Adipocyte (in vitro differentiated cells): ENCODE results near the gene PROSER3.

Experiments used
- DNase-seq: peaks from one replicate; pipeline ENCODE4 v3.0.0-alpha.2; 2015; ENCODE audit warnings: low read depth
- H3K27me3 ChIP-seq: replicated peaks from 2 replicates; pipeline ENCODE4 v1.7.0; 2013; ENCODE audit warnings: mild to moderate bottlenecking, low read length, moderate library complexity; ENCODE audit not compliant: control insufficient read depth, insufficient read depth
- H3K36me3 ChIP-seq: 2 replicates; pipeline ENCODE4 v1.7.0; 2013; ENCODE audit warnings: low read length, mild to moderate bottlenecking, moderate library complexity; ENCODE audit not compliant: control insufficient read depth, insufficient read depth, severe bottlenecking
- H3K4me1 ChIP-seq: 2 replicates; pipeline ENCODE4 v1.7.0; 2013; ENCODE audit warnings: mild to moderate bottlenecking, low read length, moderate library complexity; ENCODE audit not compliant: control insufficient read depth, insufficient read depth
- H3K4me3 ChIP-seq: 2 replicates; pipeline ENCODE4 v1.7.0; 2013; ENCODE audit warnings: mild to moderate bottlenecking, low read length, moderate library complexity
- H3K9ac ChIP-seq: 2 replicates; pipeline ENCODE4 v1.7.0; 2013; ENCODE audit warnings: mild to moderate bottlenecking, low read length, moderate library complexity
- H3K9me3 ChIP-seq: 2 replicates; pipeline ENCODE4 v1.7.0; 2013; ENCODE audit warnings: mild to moderate bottlenecking, low read length, moderate library complexity; ENCODE audit not compliant: control insufficient read depth

Gene PROSER3

DNA sequence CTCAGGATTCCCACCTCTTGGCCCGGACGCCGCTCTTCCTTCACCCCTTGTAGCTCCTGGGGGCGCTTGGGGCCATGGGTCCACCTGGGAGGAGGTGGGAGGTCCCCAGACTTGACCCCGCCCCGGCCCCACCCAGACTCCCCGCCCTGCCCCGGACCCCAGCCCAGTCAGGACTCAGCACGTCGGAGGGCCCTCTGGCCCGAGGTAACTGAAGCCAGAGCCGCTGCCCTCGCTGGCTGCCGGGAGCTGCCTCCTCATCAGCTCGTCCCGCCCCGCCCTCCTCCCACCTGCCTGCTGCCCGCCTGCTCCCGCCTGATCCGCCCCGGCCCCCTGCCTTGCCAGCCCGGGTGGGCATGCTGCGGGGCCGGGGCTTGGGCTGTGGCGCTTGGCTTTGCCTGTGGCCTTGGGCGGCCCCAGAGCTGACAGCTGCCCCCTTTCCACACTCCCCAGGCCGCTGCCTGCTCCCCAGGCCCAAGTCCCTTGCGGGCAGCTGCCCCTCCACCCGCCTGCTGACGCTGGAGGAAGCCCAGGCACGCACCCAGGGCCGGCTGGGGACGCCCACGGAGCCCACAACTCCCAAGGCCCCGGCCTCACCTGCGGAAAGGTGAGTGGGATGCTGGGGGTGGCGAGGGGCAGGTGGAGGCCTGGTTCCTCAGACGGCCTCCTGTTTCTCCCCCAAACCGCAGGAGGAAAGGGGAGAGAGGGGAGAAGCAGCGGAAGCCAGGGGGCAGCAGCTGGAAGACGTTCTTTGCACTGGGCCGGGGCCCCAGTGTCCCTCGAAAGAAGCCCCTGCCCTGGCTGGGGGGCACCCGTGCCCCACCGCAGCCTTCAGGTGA, 26.7 kb downstream of the PROSER3 start:
- Histone ChIP-seq H3K4me3 (no peak overlapping the region), H3K4me1 (no peaks in the 10 kb centered on the region), H3K9ac (no peak overlapping the region), H3K27me3 (no peaks in the 10 kb centered on the region), H3K9me3 (no peaks in the 10 kb centered on the region), H3K36me3 (no peaks in the 10 kb centered on the region)
- DNase-seq: no peak

DNA sequence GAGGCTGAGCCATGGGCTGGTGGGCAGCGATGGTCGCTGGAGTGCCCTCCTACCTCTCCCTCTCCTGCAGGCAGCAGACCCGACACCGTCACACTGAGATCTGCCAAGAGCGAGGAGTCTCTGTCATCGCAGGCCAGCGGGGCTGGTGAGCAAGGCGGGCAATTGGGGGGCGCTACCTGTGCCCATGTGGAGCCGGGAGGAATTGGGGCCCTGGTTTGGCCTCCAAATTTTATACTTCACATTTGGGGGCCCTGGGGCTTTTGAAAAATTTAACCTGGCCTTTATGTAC, 27.3 kb downstream of the PROSER3 start:
- no peak overlapping the region for H3K4me3 ChIP-seq
- DNase-seq: no peak

DNA sequence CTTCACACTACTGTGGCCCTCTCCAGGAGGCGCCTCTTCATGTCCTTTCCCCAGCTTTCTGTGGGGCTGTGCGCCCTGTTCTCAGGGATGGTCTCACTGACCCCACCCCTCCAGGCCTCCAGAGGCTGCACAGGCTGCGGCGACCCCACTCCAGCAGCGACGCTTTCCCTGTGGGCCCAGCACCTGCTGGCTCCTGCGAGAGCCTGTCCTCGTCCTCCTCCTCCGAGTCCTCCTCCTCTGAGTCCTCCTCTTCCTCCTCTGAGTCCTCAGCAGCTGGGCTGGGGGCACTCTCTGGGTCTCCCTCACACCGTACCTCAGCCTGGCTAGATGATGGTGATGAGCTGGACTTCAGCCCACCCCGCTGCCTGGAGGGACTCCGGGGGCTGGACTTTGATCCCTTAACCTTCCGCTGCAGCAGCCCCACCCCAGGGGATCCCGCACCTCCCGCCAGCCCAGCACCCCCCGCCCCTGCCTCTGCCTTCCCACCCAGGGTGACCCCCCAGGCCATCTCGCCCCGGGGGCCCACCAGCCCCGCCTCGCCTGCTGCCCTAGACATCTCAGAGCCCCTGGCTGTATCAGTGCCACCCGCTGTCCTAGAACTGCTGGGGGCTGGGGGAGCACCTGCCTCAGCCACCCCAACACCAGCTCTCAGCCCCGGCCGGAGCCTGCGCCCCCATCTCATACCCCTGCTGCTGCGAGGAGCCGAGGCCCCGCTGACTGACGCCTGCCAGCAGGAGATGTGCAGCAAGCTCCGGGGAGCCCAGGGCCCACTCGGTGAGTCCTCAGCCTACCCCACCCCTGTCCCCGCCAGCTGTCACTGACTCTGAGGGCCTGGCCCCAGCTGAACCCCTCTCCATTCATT, 28.6 kb downstream of the PROSER3 start:
- Histone ChIP-seq H3K4me1 (no peaks in the 10 kb centered on the region), H3K27me3 (no peaks in the 10 kb centered on the region), H3K9me3 (no peaks in the 10 kb centered on the region), H3K4me3 (no peak overlapping the region), H3K9ac (no peak overlapping the region), H3K36me3 (no peaks in the 10 kb centered on the region)
- no peak for DNase-seq

More for the DNA sequence above, 27.3 kb downstream of the PROSER3 start:
- no peak overlapping the region for H3K9ac ChIP-seq
- no peaks in the 10 kb centered on the region for H3K27me3 ChIP-seq
- H3K9me3 ChIP-seq: no peaks in the 10 kb centered on the region
- H3K4me1 ChIP-seq: no peaks in the 10 kb centered on the region
- H3K36me3 ChIP-seq: no peaks in the 10 kb centered on the region

DNA sequence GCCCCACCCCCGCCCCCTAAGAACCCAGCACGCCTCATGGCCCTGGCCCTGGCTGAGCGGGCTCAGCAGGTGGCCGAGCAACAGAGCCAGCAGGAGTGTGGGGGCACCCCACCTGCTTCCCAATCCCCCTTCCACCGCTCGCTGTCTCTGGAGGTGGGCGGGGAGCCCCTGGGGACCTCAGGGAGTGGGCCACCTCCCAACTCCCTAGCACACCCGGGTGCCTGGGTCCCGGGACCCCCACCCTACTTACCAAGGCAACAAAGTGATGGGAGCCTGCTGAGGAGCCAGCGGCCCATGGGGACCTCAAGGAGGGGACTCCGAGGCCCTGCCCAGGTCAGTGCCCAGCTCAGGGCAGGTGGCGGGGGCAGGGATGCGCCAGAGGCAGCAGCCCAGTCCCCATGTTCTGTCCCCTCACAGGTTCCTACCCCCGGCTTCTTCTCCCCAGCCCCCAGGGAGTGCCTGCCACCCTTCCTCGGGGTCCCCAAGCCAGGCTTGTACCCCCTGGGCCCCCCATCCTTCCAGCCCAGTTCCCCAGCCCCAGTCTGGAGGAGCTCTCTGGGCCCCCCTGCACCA, 29.3 kb downstream of the PROSER3 start:
- Histone ChIP-seq H3K9me3 (no peaks in the 10 kb centered on the region), H3K27me3 (no peaks in the 10 kb centered on the region), H3K4me1 (no peaks in the 10 kb centered on the region), H3K9ac (no peak overlapping the region), H3K36me3 (no peaks in the 10 kb centered on the region), H3K4me3 (no peak overlapping the region)
- DNase-seq: no peak

DNA sequence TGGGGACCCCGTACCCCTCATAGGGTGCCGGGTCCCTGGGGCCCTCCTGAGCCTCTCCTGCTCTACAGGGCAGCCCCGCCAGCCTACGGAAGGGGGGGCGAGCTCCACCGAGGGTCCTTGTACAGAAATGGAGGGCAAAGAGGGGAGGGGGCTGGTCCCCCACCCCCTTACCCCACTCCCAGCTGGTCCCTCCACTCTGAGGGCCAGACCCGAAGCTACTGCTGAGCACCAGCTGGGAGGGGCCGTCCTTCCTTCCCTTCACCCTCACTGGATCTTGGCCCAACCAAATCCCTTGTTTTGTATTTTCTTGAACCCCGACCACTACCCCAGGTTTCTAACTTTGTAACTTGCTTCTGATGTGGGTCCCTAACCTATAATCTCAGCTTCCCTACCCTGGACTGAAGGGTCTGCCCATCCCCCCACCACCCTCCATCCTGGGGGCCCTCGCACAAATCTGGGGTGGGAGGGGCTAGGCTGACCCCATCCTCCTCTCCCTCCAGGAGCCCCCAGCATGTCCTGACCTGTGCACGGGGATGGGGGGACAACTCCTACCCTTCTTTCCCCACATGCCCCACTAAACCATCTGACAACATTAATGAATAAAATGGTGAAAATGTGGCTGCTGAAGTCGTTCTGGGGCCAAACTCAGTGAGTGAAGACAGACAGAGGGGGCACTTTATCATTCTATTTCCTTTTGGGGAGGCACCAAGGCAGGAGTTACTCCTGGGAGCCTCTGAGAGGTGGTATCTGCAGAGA, 30.4 kb downstream of the PROSER3 start:
- Histone ChIP-seq H3K36me3 (no peaks in the 10 kb centered on the region), H3K4me1 (peaks cover 4% of the 10 kb centered on the region), H3K9ac (no peak overlapping the region), H3K4me3 (no peak overlapping the region), H3K9me3 (no peaks in the 10 kb centered on the region), H3K27me3 (no peaks in the 10 kb centered on the region)
- DNase-seq: no peak

GRCh38 chr19:35789195-35789977, 31.4 kb downstream of the PROSER3 start:
- Histone ChIP-seq H3K4me1 (peaks cover 8% of the 10 kb centered on the region), H3K4me3 (no peak overlapping the region), H3K9ac (no peak overlapping the region), H3K9me3 (no peaks in the 10 kb centered on the region), H3K36me3 (no peaks in the 10 kb centered on the region), H3K27me3 (no peaks in the 10 kb centered on the region)
- no peak for DNase-seq

DNA sequence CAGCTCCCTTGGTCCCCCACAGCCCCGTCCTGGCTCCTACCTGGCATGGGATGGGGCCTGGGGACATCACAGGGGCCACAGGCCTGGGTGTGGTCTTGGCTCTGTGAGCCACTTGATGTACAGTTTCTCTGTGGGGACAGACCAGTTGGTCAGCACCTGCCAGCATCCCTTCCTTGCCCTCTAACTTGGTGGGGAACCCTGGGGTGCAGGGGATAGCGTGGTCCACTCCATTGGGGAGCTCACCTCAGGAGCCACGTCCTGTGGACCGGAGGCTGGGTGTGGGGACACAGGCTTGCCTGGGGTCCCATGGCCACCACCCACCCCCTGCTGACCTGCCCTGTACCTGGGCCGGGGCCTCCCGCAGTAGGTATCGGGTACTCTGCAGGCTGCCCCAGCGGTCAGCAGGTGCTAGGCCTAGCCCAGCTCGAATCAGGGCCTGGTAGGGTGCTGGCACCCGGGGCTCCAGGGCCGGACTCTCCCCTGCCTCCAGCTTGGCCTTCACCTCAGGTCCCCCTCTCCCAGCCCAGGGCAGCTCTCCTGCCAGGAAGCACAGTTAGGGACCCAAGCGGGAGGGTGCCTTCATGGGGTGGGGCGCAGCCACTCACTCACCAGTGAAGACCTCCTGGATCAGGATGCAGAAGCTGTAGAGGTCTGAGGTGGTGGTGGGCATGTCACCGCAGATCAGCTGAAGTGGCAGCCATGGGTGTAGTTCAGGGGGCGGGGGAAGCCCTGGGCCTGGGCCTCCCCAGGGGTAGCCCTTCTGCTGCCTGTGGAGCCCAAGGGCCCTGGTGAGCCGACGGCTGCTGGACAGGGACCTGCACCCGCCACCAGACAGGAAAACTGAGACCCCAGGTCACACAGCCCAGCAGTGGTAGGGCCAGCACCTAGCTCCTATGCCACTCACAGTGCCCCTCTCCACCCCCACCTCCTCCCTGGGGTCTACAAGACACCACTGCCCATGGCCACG, 32.3 kb downstream of the PROSER3 start:
- no peak overlapping the region for H3K4me3 ChIP-seq
- no peak for DNase-seq
- H3K9me3 ChIP-seq: no peaks in the 10 kb centered on the region
- no peaks in the 10 kb centered on the region for H3K36me3 ChIP-seq
- H3K9ac ChIP-seq: no peak overlapping the region
- H3K4me1 ChIP-seq: peaks cover 8% of the 10 kb centered on the region
- no peaks in the 10 kb centered on the region for H3K27me3 ChIP-seq

GRCh38 chr19:35790981-35791813, 33.2 kb downstream of the PROSER3 start:
- H3K4me1 ChIP-seq: peaks cover 8% of the 10 kb centered on the region
- H3K27me3 ChIP-seq: peaks cover under 1% of the 10 kb centered on the region
- DNase-seq: no peak
- no peaks in the 10 kb centered on the region for H3K9me3 ChIP-seq
- H3K9ac ChIP-seq: no peak overlapping the region
- H3K36me3 ChIP-seq: no peaks in the 10 kb centered on the region
- H3K4me3 ChIP-seq: no peak overlapping the region

DNA sequence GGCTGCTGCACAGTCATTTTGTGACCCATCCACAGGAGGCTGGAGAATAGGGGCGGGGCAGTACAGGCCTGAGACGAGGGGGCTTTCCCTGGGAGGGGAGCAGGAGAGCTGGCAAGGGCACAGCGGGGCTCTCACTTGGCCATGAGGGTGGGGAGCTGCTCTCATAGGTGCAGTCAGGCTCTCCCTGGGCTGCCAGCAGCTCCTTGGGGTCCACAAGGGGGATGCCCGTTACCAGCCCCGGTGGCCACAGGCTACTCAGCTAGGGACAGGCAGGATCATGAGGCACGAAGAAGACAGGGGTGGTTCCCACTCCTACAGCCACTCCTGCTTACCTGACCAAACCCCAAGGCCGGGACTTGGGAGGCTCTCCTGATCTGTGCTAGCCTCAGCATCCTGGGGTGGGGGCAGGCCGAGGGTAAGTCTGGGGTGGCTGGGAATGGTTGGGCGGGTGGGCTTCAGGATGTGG, 33.9 kb downstream of the PROSER3 start:
- Histone ChIP-seq H3K36me3 (no peaks in the 10 kb centered on the region), H3K27me3 (peaks cover 7% of the 10 kb centered on the region), H3K9ac (no peak overlapping the region), H3K4me3 (no peak overlapping the region), H3K9me3 (no peaks in the 10 kb centered on the region), H3K4me1 (peaks cover 8% of the 10 kb centered on the region)
- no peak for DNase-seq
